Liver (tissue), 9 donors: Measurements from ENCODE around the gene GPT2. TPM values are rescaled to one million over a fixed set of nuclear protein-coding genes. Genes with fewer than 3 reads are reported as not detected.

Experiments
- DNase-seq: peaks from one replicate; pipeline ENCODE4 v3.0.0-alpha.2; 2017; ENCODE audit warnings: low spot score
- H3K27ac ChIP-seq, 2 donors: one replicate each; pipeline ENCODE4 v1.7.0; 2013; ENCODE audit warnings: inconsistent platforms in 2 of 2, low read length in 2 of 2, control low read depth in 1 of 2, low read depth in 1 of 2, mild to moderate bottlenecking in 1 of 2
- H3K27me3 ChIP-seq, 4 donors: one replicate each; pipeline versions ENCODE4 v1.6.1 to v1.7.0; 2013; ENCODE audit warnings: low read length in 3 of 4, inconsistent platforms in 1 of 4, mild to moderate bottlenecking in 1 of 4, moderate library complexity in 1 of 4; ENCODE audit not compliant: control insufficient read depth in 4 of 4, insufficient read depth in 4 of 4
- H3K36me3 ChIP-seq, 4 donors: one replicate each; pipeline versions ENCODE4 v1.6.1 to v1.7.0; 2013; ENCODE audit warnings: low read length in 3 of 4, mild to moderate bottlenecking in 3 of 4, low read depth in 1 of 4, moderate library complexity in 1 of 4; ENCODE audit not compliant: control insufficient read depth in 4 of 4, insufficient read depth in 3 of 4
- H3K4me1 ChIP-seq, 4 donors: one replicate each; pipeline versions ENCODE4 v1.6.1 to v1.7.0; 2013; ENCODE audit warnings: low read length in 3 of 4, mild to moderate bottlenecking in 3 of 4, moderate library complexity in 1 of 4; ENCODE audit not compliant: control insufficient read depth in 4 of 4, insufficient read depth in 4 of 4
- H3K4me3 ChIP-seq, 3 donors: one replicate each; pipeline versions ENCODE4 v1.6.1 to v1.7.0; 2013; ENCODE audit warnings: low read length in 3 of 3, control low read depth in 1 of 3, low read depth in 1 of 3, mild to moderate bottlenecking in 1 of 3
- H3K9ac ChIP-seq, 2 donors: one replicate each; pipeline ENCODE4 v1.7.0; 2013; ENCODE audit warnings: low read length in 2 of 2, mild to moderate bottlenecking in 2 of 2, moderate library complexity in 2 of 2, control low read depth in 1 of 2, low read depth in 1 of 2
- H3K9me3 ChIP-seq, 4 donors: one replicate each; pipeline versions ENCODE4 v1.6.1 to v1.7.0; 2013; ENCODE audit warnings: low read length in 3 of 4; ENCODE audit not compliant: control insufficient read depth in 4 of 4
- ATF3 ChIP-seq: IDR thresholded peaks from 2 replicates; pipeline ENCODE4 v1.6.1; 2016; ENCODE audit warnings: antibody characterized with exemption
- CTCF ChIP-seq: fragments of 150-350 bp; IDR thresholded peaks from 2 replicates; pipeline ENCODE4 v1.5.1; 2017; ENCODE audit warnings: improper control_type of control experiment, low read depth, low read length; ENCODE audit not compliant: missing input control
- EGR1 ChIP-seq, 2 donors: IDR thresholded peaks; 2 replicates each; pipeline ENCODE4 v1.6.1; 2016 to 2018; ENCODE audit warnings: antibody characterized with exemption in 2 of 2, low read depth in 2 of 2
- FOXA1 ChIP-seq: IDR thresholded peaks from 2 replicates; pipeline ENCODE4 v1.6.1; 2016; ENCODE audit warnings: antibody characterized with exemption
- FOXA2 ChIP-seq: IDR thresholded peaks from 2 replicates; pipeline ENCODE4 v1.6.1; 2016; ENCODE audit warnings: antibody characterized with exemption
- GABPA ChIP-seq, 2 donors: IDR thresholded peaks in 1 of 2; conservative IDR thresholded peaks in 1 of 2; 2 replicates each; pipeline ENCODE4 v1.6.1; 2016; ENCODE audit warnings: antibody characterized with exemption in 2 of 2, mild to moderate bottlenecking in 1 of 2, moderate library complexity in 1 of 2
- HNF4A ChIP-seq, 2 donors: conservative IDR thresholded peaks; 2 replicates each; pipeline ENCODE4 v1.6.1; 2016; ENCODE audit warnings: antibody characterized with exemption in 2 of 2, mild to moderate bottlenecking in 2 of 2
- HNF4G ChIP-seq: IDR thresholded peaks from 2 replicates; pipeline ENCODE4 v1.6.1; 2016; ENCODE audit warnings: antibody characterized with exemption
- JUND ChIP-seq, 2 donors: IDR thresholded peaks; 2 replicates each; pipeline ENCODE4 v1.6.1; 2016; ENCODE audit warnings: antibody characterized with exemption in 2 of 2
- MAX ChIP-seq: IDR thresholded peaks from 2 replicates; pipeline ENCODE4 v1.6.1; 2016; ENCODE audit warnings: antibody characterized with exemption
- NR2F2 ChIP-seq: IDR thresholded peaks from 2 replicates; pipeline ENCODE4 v1.6.1; 2016; ENCODE audit warnings: antibody characterized with exemption
- RAD21 ChIP-seq, 2 donors: IDR thresholded peaks; 2 replicates each; pipeline ENCODE4 v1.6.1; 2016; ENCODE audit warnings: antibody characterized with exemption in 2 of 2, mild to moderate bottlenecking in 2 of 2
- REST ChIP-seq: IDR thresholded peaks from 2 replicates; pipeline ENCODE4 v1.6.1; 2016; ENCODE audit warnings: antibody characterized with exemption, mild to moderate bottlenecking
- RXRA ChIP-seq, 2 donors: IDR thresholded peaks; 2 replicates each; pipeline ENCODE4 v1.6.1; 2017 to 2018; ENCODE audit warnings: antibody characterized with exemption in 2 of 2, mild to moderate bottlenecking in 1 of 2
- SP1 ChIP-seq: IDR thresholded peaks from 2 replicates; pipeline ENCODE4 v1.6.1; 2018; ENCODE audit warnings: antibody characterized with exemption, mild to moderate bottlenecking
- TAF1 ChIP-seq: conservative IDR thresholded peaks from 2 replicates; pipeline ENCODE4 v1.6.1; 2016; ENCODE audit warnings: antibody characterized with exemption, mild to moderate bottlenecking
- YY1 ChIP-seq: IDR thresholded peaks from 2 replicates; pipeline ENCODE4 v1.6.1; 2016; ENCODE audit warnings: antibody characterized with exemption, mild to moderate bottlenecking
- ZBTB33 ChIP-seq: IDR thresholded peaks from 2 replicates; pipeline ENCODE4 v1.6.1; 2016; ENCODE audit warnings: antibody characterized with exemption
- WGBS: extraction: QIAGEN DNeasy Blood & Tissue Kit; methylation state at CpG from one replicate; pipeline ENCODE4 v1.1.7; 2013; 5-methylcytosine and 5-hydroxymethylcytosine counted together
- polyA plus RNA-seq, 2 donors: library from polyadenylated mRNA; stranded (reverse) in 1 of 2; unstranded in 1 of 2; fragments of 200-250 nt in 1 of 2; fragments of >200 nt in 1 of 2; fragmentation: Nextera tagmentation in 1 of 2; extraction: Ambion mirVana in 1 of 2; gene quantifications; one replicate each; pipeline versions ENCODE4 v1.2.1 to v1.2.3, GENCODE V29; 2013 to 2015
- total RNA-seq, 2 donors: library from RNA; depleted of rRNA; stranded (reverse); fragments of >200 nt; gene quantifications; one replicate each; pipeline ENCODE4 v1.2.3, GENCODE V29; 2014
- donor health status: healthy.
- donor health status: healthy.
- donor health status: healthy.
- donor health status: healthy.
- donor health status: healthy.

Gene GPT2
- total and polyA plus RNA-seq, 4 donors: 6.8 to 78.3 (median 47.0) TPM

- TF ChIP-seq SP1 (peak; percentile 31), HNF4G (no peak), FOXA1 (no peak), YY1 (peak; percentile 62), JUND (IDR thresholded peaks at IDR 0.05) (no peak), HNF4A (conservative IDR thresholded peaks at IDR 0.05) (peak; percentile 48 to 54), REST (no peak), GABPA (IDR thresholded peaks at IDR 0.05 in 1 of 2, conservative IDR thresholded peaks at IDR 0.05 in 1 of 2) (no peak), ZBTB33 (no peak), RAD21 (IDR thresholded peaks at IDR 0.05) (peak; percentile 7 to 9), MAX (no peak), RXRA (IDR thresholded peaks at IDR 0.05) (peak; percentile 74 to 82), EGR1 (IDR thresholded peaks at IDR 0.05; ENCODE audit: low read depth in 2 of 2) (no peak), FOXA2 (no peak), ATF3 (no peak), TAF1 (no peak), CTCF (no peak), NR2F2 (no peak)
- WGBS: 65% methylated on average over 2 of the region's 2 CpGs
- no peak for DNase-seq
These were observed 85.9 kb downstream of the GPT2 start for GRCh38 chr16:46970089-46970488.

More at GRCh38 chr16:46970089-46970488, 85.9 kb downstream of the GPT2 start:
- H3K4me3 ChIP-seq: no peak overlapping the region
- no peaks in the 10 kb centered on the region for H3K27me3 ChIP-seq
- H3K36me3 ChIP-seq: peaks cover 7 to 40% (median 29%) of the 10 kb centered on the region in 4 donors
- H3K9me3 ChIP-seq: no peaks in the 10 kb centered on the region
- peak overlapping the region; percentile 11 to 32 for H3K27ac ChIP-seq
- H3K9ac ChIP-seq: no peak overlapping the region
- H3K4me1 ChIP-seq: peaks cover 7 to 32% (median 14%) of the 10 kb centered on the region in 4 donors
